Measurements from ENCODE around the gene SHTN1.

The SHTN1 gene

GRCh38 chr10:116870949-116871348, 134.0 kb downstream of the SHTN1 start:
- DNase-seq (ENCODE audit: low spot score): no peak

DNA sequence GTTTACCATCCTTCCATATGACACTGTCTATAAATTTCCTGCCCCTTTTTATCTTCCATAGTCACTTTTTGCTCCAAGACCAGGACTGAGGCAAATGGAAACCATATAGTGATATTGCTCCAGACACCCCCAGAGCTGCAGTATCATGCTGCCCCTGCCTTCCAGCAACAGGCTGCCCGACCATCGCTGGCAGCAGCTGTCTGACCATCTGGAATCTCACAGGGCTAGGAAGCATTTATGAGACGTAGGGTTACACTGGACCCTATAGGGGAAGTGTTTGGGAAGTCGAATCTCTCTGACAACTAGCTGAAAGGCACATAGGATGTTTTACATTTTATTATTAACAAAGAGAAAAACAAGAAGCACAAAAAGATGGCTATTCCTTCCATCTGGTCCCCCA, 136.3 kb downstream of the SHTN1 start:
- no peak for DNase-seq (ENCODE audit: low spot score)

DNA sequence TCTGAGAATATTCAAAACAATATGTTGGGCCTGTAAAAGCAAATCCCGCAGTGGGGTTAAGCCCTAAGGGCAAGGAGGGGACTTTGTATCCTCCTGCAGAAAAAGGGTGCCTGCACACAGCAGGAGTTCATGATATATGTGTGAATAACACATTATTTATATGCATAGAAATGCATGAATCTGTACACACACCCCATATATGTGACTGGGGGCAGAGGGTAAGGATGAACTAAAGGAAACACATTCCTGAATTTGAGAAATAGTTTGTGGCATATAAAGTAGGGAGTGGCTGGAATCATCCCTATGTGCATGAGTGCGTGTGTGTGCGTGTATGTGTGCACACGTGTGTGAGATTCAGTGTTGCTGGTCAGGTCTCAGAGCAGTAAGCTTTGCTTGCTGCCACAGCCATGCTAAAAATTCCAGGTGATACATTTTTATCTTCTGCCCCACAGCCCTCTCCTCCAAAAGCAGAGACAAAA, 136.8 kb downstream of the SHTN1 start:
- no peak for DNase-seq (ENCODE audit: low spot score)

GRCh38 chr10:116866987-116867595, 137.9 kb downstream of the SHTN1 start:
- DNase-seq (ENCODE audit: low spot score): no peak

DNA sequence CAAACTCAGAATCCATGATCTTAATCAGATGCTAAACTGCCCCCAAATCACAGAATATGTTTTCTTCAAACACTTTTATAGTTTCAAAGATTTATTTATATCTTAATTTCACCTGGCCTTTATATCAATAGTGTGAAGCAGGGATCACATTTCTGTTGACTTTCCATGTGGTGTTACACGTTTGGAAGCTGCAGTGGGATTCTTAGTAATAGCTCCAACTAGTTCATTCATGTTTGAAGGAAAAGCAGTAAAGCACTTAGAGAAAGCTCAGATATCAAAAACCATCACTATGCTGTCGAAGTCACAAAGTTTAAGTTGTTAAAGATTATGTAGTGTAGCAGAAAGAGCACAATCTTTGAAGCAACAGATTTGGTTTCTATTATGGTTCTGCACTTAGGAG, 138.9 kb downstream of the SHTN1 start:
- DNase-seq (ENCODE audit: low spot score): no peak

- no peak for DNase-seq (ENCODE audit: low spot score)
These were observed 140.6 kb downstream of the SHTN1 start for GRCh38 chr10:116864436-116864835.

DNA sequence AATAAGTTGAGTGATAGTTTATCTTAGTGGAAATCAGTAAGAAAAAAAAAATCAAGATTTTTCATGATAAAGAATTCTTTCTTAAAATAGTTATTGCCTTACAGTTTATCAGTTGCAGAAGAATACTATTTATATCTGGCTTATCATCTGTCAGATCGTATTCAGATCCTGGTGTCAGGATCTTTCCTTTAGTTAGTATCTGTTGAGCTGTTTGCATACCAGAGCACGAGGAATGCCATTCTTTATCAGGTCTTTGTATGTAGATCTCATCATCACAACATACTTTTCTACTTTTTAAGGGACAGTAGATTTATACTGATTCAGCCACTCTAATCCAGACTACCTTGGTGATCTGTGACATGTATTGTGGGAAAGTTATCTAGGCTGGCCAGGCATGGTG, 143.2 kb downstream of the SHTN1 start:
- no peak for DNase-seq (ENCODE audit: low spot score)

DNA sequence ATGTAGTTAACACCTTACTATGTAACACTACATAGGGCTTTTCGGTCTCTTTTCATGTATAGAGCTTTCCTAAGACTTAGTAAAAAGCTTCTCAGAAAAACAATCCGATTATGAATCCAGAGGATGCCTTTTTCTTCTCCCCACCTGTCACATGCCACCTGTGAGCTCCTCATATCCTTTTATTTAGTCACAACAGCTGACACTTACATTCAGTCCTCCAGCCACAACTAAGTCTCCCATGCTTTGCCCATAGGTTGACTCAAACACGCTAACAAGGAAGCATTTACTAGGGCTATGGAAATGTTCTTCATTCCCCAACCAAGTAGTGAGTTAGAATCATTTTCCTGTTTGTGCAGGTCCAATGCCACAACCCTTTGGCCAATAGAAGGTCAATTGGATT, 147.8 kb downstream of the SHTN1 start:
- DNase-seq (ENCODE audit: low spot score): no peak

GRCh38 chr10:116853701-116854100, 151.3 kb downstream of the SHTN1 start:
- no peak for DNase-seq (ENCODE audit: low spot score)

GRCh38 chr10:116853287-116853686, 151.7 kb downstream of the SHTN1 start:
- DNase-seq (ENCODE audit: low spot score): no peak

GRCh38 chr10:116852246-116852645, 152.7 kb downstream of the SHTN1 start:
- no peak for DNase-seq (ENCODE audit: low spot score)

DNA sequence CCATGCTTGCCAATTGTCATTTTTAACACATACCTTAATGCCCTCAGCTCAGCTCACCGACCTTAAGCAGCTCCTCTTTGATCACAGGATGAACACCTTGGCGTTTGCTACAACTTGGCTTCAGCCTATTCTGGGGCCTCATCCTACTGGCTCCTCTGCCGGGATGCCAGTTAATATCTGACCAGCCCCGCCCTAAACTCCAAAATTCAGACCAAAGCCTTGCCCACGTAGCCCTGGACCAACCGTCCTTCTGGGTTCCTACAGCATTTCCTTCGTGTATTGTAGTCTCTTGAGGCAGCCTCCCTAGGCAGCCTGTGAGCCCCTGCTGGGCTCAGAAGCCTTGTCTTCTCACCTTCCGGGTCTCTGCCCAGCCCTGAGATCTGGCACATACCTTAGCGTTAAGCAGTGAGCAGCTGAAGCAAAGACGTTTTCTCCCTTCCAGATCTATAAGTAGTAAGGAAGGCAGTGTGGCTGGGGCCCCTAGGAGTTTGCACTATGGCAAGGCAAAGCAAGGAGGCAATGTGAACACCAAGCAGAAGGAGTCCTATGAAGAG, 154.9 kb downstream of the SHTN1 start:
- DNase-seq (ENCODE audit: low spot score): no peak

DNA sequence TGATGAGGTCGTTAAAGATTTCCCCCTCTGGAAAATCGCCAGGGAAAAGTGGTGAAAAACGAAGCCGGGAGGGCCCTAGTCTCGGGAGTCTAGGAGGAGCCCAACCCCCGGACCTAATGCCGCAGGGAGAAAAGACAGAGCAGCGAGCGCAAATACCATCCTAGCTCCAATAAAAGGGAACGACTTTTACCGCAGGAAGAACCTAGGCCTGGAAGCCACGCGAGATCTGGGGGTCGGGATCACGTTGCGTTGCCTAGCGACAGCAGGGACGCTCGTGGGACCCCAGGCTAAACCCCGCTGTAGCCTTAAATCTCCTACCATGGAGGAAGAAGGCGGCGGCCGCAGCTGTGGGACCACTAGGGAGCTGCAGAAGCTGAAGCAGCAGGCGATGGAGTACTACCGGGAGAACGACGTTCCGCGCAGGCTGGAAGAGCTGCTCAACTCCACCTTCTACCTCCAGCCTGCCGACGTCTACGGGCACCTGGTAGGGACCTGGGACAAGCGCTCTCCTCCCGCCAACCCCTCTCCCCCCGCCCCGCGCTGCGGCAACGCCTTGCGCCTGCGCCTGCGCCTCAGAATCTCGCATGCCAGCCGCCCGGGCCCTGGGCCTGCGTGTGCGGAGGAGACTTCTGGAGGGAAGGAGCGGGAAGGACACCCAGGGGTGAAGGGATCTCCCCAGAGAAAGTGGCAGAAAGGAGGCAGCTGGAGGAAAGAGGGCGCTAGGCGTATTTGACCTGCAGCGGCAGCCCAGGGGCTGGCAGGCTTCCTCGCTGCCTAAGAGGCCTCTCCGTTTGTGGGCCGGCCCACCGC, 155.5 kb downstream of the SHTN1 start, which contains the start of gene ENO4:
Gene ENO4, plus strand, starts transcription at position 252 of the 810 bp plus-strand sequence. Its CDS starts 68 bp downstream, at position 320.
- peak; percentile 83 for DNase-seq (ENCODE audit: low spot score)

- no peak for DNase-seq (ENCODE audit: low spot score)
These were observed 156.1 kb downstream of the SHTN1 start for GRCh38 chr10:116848944-116849247.

GRCh38 chr10:116848032-116848943, 156.7 kb downstream of the SHTN1 start:
- no peak for DNase-seq (ENCODE audit: low spot score)

DNA sequence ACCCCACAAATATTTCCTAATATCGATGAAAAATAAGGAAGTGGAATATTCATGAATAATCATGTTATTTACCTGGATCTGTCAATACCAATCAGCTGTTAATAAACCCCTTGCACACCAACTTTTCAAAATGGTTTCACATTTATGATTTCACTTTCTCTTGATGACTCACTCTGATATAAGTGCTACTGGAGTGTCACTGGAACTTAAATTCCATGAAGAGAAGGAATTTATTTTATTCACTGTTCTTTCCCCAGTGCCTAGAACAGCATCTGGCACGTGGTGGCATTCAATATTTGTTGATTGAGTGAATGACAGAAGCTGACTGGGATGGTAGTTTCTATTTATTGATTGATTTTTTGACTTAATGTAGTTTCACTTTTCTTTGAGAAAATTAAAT, 159.2 kb downstream of the SHTN1 start:
- DNase-seq (ENCODE audit: low spot score): no peak

GRCh38 chr10:116840389-116841075, 164.5 kb downstream of the SHTN1 start:
- no peak for DNase-seq (ENCODE audit: low spot score)

- no peak for DNase-seq (ENCODE audit: low spot score)
These were observed 166.8 kb downstream of the SHTN1 start for GRCh38 chr10:116838143-116838725.

DNA sequence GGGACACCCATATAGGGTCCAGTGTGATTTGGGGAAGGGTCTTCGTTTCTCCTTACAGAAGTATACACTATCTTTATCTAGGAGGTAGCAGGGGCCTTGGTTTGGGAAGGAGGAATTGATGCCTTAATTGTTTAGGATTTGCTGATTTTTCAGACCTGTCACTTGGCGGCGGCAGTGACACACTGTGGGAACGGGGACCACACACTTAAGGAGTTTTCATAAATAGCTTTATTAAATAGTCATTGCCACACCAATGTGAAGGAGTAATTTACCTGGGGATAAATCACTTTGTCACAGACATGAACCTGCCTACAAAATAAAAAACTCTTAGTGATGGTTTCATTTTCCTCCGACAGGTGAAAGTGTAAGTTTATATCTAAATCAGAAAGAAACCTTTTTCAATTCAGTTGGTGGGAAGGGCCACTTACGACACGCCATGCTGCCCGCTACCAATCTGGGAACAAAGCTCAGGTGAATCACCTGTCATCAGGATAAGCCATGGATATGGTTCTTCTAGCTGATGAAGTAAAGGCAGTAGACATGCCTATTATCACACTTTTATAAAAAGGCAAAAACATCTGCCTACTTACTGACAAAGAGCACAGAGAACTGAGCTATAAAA, 168.0 kb downstream of the SHTN1 start:
- DNase-seq (ENCODE audit: low spot score): no peak

GRCh38 chr10:116836083-116836482, 168.9 kb downstream of the SHTN1 start:
- no peak for DNase-seq (ENCODE audit: low spot score)

- DNase-seq (ENCODE audit: low spot score): no peak
These were observed 169.3 kb downstream of the SHTN1 start for GRCh38 chr10:116835658-116836057.

Data from Ammon's horn (tissue), 1 donor.